Testis (tissue), 3 donors: Measurements from ENCODE around the gene JADE2. TPM values are rescaled to one million over a fixed set of nuclear protein-coding genes. Genes with fewer than 3 reads are reported as not detected.

Experiments
- DNase-seq: peaks from one replicate; pipeline ENCODE4 v3.0.0-alpha.2; 2019
- H3K27ac ChIP-seq, 2 donors: fragments of 200-600 bp; sonication (generic); one replicate each; pipeline ENCODE4 v1.5.1; 2019
- H3K27me3 ChIP-seq: fragments of 200-600 bp; sonication (generic); one replicate; pipeline ENCODE4 v1.5.1; 2019
- H3K36me3 ChIP-seq: fragments of 200-600 bp; sonication (generic); one replicate; pipeline ENCODE4 v1.5.1; 2017; ENCODE audit warnings: low read depth; ENCODE audit errors: missing control alignments
- H3K4me1 ChIP-seq: fragments of 200-600 bp; sonication (generic); one replicate; pipeline ENCODE4 v1.5.1; 2019
- H3K4me3 ChIP-seq, 2 donors: fragments of 200-600 bp; sonication (generic); one replicate each; pipeline ENCODE4 v1.5.1; 2017 to 2019
- H3K9me3 ChIP-seq: fragments of 200-600 bp; sonication (generic); one replicate; pipeline ENCODE4 v1.5.1; 2017
- POLR2A ChIP-seq: fragments of 450-650 bp; IDR thresholded peaks from one replicate; pipeline ENCODE4 v1.6.1; 2017; ENCODE audit warnings: antibody characterized with exemption, mild to moderate bottlenecking, moderate library complexity
- WGBS, 2 donors: methylation state at CpG; one replicate each; pipeline ENCODE4 v1.1.5; 2018; 5-methylcytosine and 5-hydroxymethylcytosine counted together
- intact Hi-C: fragments of 100-400 bp; cut with DNase I; formaldehyde crosslinking; loops from one replicate; pipeline ENCODE4 v1.15.1; 2023; ENCODE audit warnings: low total_unique reads
- polyA plus RNA-seq: library from polyadenylated mRNA; stranded (reverse); fragments of 350-450 nt; fragmentation: Illumina TruSeq; extraction: RNeasy Lipid Tissue Mini Kit (QIAGEN cat#74804); gene quantifications from one replicate; pipeline ENCODE4 v1.2.3, GENCODE V29; 2014; ENCODE audit warnings: low read depth, low replicate concordance; ENCODE audit not compliant: insufficient read depth
- total RNA-seq, 2 donors: library from RNA; depleted of rRNA; stranded (reverse); fragments of >200 nt; gene quantifications; one replicate each; pipeline ENCODE4 v1.2.3, GENCODE V29; 2016
- TF ChIP-seq, protein P1 (sequence below), 3 experiments: fragments of 450-650 bp in 2 of 3; fragments of 200-600 bp in 1 of 3; sonication (generic) in 1 of 3; IDR thresholded peaks; one replicate each; pipeline ENCODE4 v1.5.1; 2016 to 2019; ENCODE audit warnings: antibody characterized with exemption in 3 of 3, mild to moderate bottlenecking in 2 of 3, moderate library complexity in 1 of 3

Gene JADE2
- total and polyA plus RNA-seq, 3 donors from 2014 or later: 26.0 to 67.2 (median 54.5) TPM

DNA sequence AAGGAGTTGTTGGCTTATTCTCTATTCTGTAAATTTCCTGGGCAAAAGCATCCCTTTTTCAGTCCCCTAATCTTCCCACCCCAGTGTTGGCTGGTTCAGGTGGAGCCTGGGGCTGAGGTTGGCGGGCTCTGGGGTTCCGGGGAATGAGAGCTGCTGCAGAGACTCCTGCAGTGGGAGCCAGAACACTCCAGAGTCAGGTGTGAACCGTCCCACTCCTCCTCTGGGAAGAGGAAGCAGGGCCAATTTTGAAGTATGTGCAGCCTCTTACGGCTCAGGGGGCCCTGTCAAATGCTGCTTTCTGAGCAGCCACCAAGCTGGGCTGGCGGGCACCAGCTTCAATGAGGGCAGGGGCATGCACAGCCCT lies 42.8 kb downstream of the JADE2 start:
- Histone ChIP-seq H3K27me3 (no peaks in the 10 kb centered on the region), H3K9me3 (no peaks in the 10 kb centered on the region), H3K27ac (peak overlapping the region in 1 of 2 donors; percentile 38), H3K4me1 (peaks cover 49% of the 10 kb centered on the region), H3K4me3 (no peak overlapping the region), H3K36me3 (no peaks in the 10 kb centered on the region)
- TF ChIP-seq, protein P1, sequence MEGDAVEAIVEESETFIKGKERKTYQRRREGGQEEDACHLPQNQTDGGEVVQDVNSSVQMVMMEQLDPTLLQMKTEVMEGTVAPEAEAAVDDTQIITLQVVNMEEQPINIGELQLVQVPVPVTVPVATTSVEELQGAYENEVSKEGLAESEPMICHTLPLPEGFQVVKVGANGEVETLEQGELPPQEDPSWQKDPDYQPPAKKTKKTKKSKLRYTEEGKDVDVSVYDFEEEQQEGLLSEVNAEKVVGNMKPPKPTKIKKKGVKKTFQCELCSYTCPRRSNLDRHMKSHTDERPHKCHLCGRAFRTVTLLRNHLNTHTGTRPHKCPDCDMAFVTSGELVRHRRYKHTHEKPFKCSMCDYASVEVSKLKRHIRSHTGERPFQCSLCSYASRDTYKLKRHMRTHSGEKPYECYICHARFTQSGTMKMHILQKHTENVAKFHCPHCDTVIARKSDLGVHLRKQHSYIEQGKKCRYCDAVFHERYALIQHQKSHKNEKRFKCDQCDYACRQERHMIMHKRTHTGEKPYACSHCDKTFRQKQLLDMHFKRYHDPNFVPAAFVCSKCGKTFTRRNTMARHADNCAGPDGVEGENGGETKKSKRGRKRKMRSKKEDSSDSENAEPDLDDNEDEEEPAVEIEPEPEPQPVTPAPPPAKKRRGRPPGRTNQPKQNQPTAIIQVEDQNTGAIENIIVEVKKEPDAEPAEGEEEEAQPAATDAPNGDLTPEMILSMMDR (IDR thresholded peaks at IDR 0.05): no peak
- no peak for DNase-seq
- intact Hi-C loops: no loop called here
- 55 to 63% methylated on average over 3 to 5 of the region's 5 CpGs for WGBS, 2 donors

DNA sequence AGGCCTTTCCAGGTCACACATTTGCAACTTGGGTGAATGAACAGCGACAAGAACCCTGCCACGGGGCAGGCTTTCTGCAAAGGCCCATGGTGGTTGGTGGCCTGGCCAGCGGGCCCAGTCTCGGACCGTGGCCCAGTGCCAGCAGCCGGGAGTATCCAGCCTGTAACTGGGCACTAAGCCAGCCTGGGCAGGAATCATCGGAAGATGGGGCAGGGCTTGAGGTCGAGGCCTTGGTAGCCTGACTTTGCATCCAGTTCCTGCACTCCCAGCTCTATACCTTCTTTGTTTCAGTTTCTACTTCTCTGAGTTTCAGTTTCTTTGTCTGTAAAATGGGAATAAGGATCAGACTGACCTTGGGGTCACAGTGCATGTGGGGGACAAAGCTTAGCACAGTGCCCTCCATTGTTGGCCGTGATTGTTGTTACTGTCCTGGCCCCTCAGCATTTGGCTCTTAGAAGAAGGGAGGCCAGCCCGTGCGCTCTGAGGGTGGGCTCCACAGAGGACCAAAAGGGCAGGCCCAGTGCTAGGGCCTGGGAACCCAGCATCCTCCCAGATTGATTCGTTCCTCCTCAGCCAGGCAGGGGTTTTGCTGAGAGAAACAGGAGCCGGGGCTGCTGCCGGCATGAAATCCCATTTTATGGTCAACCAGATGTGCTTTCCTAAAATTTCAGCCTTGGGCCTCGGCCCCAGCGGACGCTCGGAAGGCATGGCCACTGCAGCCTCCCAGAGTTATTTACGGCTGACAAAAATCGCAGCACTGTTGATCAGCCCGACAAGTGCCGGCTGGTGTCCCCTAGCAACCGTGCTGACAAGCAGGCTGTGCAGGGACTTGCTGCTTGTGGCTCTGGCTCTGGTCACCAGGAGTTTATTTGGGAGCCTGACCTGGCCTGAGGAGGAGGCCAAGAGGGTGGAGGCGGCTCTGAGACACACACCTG lies 43.6 kb downstream of the JADE2 start:
- Histone ChIP-seq H3K27me3 (no peaks in the 10 kb centered on the region), H3K36me3 (no peaks in the 10 kb centered on the region), H3K4me3 (no peak overlapping the region), H3K9me3 (no peaks in the 10 kb centered on the region), H3K27ac (peak overlapping the region in 1 of 2 donors; percentile 38), H3K4me1 (peaks cover 49% of the 10 kb centered on the region)
- TF ChIP-seq, protein P1 (IDR thresholded peaks at IDR 0.05): no peak
- TF ChIP-seq POLR2A: no peak
- 38 to 53% methylated on average over 8 to 23 of the region's 24 CpGs for WGBS, 2 donors
- DNase-seq: peak; percentile 94
- intact Hi-C loops: no loop called here

DNA sequence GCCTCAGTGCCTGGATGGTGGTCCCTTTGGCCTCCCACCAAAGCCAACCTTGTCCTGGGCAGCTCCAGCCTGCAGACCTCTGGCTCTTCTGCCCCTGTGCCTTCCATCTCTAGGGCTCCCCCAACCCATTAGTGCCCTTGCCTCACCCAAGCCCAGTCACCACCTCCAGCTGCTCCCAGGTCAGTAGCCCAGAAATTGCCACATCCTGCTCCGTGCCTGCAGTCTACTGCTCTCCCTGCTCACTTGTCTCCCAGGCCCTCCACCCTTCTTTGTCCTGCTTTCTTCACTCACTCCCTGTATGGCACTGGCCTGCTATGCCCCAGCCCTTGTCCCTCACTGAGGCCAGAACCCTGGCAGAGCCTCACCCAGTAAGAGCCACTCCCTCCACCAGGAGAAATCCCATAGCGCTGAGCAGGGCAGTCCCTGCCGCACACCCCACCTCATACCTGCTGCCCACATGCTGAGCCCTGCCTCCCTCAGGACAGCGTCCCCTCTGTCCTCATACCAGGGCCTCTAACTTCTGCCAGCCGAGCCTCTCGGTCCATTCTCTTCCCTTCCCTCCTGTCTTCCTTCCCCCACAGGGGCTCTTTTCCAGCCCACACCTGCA lies 44.4 kb downstream of the JADE2 start:
- no peak overlapping the region for H3K4me3 ChIP-seq
- H3K4me1 ChIP-seq: peaks cover 49% of the 10 kb centered on the region
- no peaks in the 10 kb centered on the region for H3K27me3 ChIP-seq
- TF ChIP-seq, protein P1 (IDR thresholded peaks at IDR 0.05): no peak
- no peak for TF ChIP-seq POLR2A
- no peak for DNase-seq
- peak overlapping the region in 1 of 2 donors; percentile 8 for H3K27ac ChIP-seq
- intact Hi-C loops: no loop called here
- H3K9me3 ChIP-seq: no peaks in the 10 kb centered on the region
- 69 to 78% methylated on average over 6 of the region's 6 CpGs for WGBS, 2 donors
- H3K36me3 ChIP-seq: no peaks in the 10 kb centered on the region

DNA sequence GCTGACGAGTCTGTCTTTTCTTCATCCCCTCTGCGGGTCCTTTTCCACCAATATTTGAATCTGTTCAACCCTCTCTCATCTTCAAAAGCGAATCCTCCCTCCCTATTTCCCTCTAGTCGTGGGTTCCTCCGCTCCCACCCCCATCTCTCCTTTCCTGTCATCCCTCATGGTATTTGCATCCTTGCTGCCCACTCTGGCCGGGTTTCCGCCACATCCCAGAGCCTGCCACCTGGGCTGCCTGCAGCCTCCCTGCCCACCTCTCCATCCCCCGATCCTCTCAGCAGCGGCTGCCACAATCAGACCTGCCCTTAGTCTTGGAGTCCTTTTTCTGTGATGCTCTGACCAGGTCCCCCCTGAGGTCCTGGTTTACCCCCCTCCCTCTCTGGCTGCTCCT lies 44.9 kb downstream of the JADE2 start:
- TF ChIP-seq POLR2A: no peak
- TF ChIP-seq, protein P1 (IDR thresholded peaks at IDR 0.05): no peak
- 89 to 92% methylated on average over 9 of the region's 9 CpGs for WGBS, 2 donors
- Histone ChIP-seq H3K9me3 (no peaks in the 10 kb centered on the region), H3K27ac (no peak overlapping the region), H3K4me1 (peaks cover 49% of the 10 kb centered on the region), H3K36me3 (no peaks in the 10 kb centered on the region), H3K27me3 (no peaks in the 10 kb centered on the region), H3K4me3 (no peak overlapping the region)
- intact Hi-C loops: no loop called here
- DNase-seq: no peak
